Activated CD4-positive, alpha-beta T cell treated with anti-CD3 and anti-CD28 coated beads, Interleukin-2, amount 10 ng/mL, durations not matched to agents 24 days and 14 days (primary cell): ENCODE measurements around the gene SMC5. TPM values are rescaled to one million over a fixed set of nuclear protein-coding genes. Genes with fewer than 3 reads are reported as not detected.
A peak's percentile ranks its signal among the peaks of the same experiment; 100 is the strongest.

Source experiments
- DNase-seq: peaks from one replicate; pipeline ENCODE4 v3.0.0; 2022
- H3K27ac Mint-ChIP-seq: one replicate; pipeline ENCODE4 v1.8.0; 2022; ENCODE audit warnings: mild to moderate bottlenecking, mixed read lengths
- H3K27me3 Mint-ChIP-seq: one replicate; pipeline ENCODE4 v1.8.0; 2022; ENCODE audit warnings: mixed read lengths
- H3K36me3 Mint-ChIP-seq: one replicate; pipeline ENCODE4 v1.8.0; 2022; ENCODE audit warnings: low read depth, mild to moderate bottlenecking, mixed read lengths
- H3K4me1 Mint-ChIP-seq: one replicate; pipeline ENCODE4 v1.8.0; 2021; ENCODE audit warnings: mixed read lengths
- H3K4me3 Mint-ChIP-seq: one replicate; pipeline ENCODE4 v1.8.0; 2022; ENCODE audit warnings: mild to moderate bottlenecking, moderate library complexity, mixed read lengths
- H3K9me3 Mint-ChIP-seq: one replicate; pipeline ENCODE4 v1.8.0; 2021; ENCODE audit warnings: mixed read lengths
- intact Hi-C: fragments of 100-400 bp; cut with micrococcal nuclease; formaldehyde crosslinking; loops from one replicate; pipeline ENCODE4 v1.15.1; 2023
- total RNA-seq: library from RNA; stranded (reverse); gene quantifications from 2 replicates; pipeline ENCODE4 v1.2.3, GENCODE V29; 2022

SMC5 gene
- total RNA-seq, 1 donor from 2014 or later = 47.0 TPM

DNA sequence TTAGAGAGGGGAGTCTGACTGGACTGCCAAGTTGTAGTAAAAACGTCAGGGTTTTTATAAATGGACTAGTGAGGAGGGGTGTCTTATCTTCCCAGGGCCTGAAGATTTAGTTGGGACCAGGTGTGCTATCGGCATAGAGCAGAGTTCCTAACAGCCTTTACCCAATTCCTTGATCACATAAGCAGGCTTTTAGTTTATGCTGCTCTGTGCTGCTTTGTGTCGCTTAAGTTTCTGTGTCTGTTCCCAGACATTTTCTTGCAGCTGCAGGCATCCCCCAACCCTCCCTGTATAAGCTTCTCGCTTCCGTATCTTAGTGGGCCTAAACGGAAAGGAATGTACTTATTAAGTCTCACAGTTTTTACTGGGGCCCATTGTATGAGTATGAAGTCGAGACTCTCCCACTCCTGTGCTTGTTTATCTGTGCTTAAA lies 2.6 kb upstream of the SMC5 start:
- Mint-ChIP-seq H3K9me3 (no peaks in the 10 kb centered on the region), H3K36me3 (peaks cover 21% of the 10 kb centered on the region), H3K27ac (no peak overlapping the region), H3K27me3 (peaks cover 11% of the 10 kb centered on the region), H3K4me1 (peaks cover 28% of the 10 kb centered on the region), H3K4me3 (no peak overlapping the region)
- no peak for DNase-seq
- intact Hi-C loops = loop anchor here (5.0 to 10.0 kb wide), 4 partner anchors 211 to 1511 kb away; partner anchors contain the start of genes APBA1 and CEMIP2

DNA sequence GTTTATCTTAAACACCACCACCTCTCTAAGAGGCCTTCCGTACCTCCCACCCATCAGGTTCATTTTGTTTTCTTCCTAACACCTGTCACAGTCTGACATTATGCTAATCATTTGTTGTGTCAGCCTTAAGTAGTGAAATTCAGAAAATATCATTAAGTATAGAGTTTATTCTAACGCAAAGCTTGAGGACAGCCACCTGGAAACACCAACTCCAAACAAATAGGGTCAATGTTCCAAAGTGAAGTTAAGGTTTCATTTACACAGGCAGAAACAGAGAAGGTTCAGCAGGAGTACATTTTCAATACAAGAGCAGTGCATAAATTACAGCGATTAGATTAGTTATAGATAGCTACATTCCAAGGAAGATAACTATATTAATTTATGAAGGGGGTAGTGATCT lies 1.3 kb upstream of the SMC5 start:
- intact Hi-C loops = loop anchor here (5.0 to 10.0 kb wide), 4 partner anchors 210 to 1510 kb away; partner anchors contain the start of genes APBA1 and CEMIP2
- no peak for DNase-seq
- Mint-ChIP-seq H3K4me1 (peaks cover 41% of the 10 kb centered on the region), H3K36me3 (peaks cover 35% of the 10 kb centered on the region), H3K4me3 (peak overlapping the region; percentile 91), H3K27ac (no peak overlapping the region), H3K9me3 (no peaks in the 10 kb centered on the region), H3K27me3 (peaks cover 11% of the 10 kb centered on the region)

DNA sequence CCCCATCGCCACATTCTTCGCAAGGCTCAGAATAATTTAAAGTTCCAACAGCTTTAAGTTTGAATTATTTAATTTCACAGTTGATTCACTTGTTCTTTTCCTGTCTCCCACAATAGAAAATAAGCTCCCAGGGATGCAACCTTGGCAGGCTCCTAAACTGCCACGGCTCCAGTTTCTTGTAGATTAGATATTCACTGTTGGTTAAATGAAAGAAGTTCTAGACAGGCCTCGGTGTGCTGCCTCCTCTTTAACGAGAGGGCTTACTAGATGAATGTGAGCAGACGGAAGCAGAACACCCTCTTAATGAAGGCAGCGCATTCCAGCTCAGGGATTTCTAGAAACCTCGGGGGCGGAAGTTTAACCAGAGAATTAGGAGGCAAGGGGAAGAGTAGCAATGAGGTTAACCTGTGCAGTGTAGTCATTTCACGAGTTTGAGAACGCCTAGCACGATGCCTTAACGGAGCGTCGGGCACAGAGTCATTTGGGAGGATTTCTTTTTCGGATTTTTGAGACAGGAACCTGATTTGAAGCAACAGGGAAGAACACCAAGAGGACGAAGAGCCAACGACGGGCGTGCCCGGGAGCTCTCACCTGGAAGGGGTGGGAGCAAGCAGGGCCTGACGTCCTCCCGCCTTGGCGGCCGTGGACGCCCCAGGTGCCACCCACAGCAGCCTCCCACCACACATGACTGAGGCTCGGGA lies 637 bp upstream of the SMC5 start:
- peak overlapping the region; percentile 91 for H3K4me3 Mint-ChIP-seq
- peaks cover 40% of the 10 kb centered on the region for H3K36me3 Mint-ChIP-seq
- H3K4me1 Mint-ChIP-seq = peaks cover 47% of the 10 kb centered on the region
- DNase-seq = no peak
- H3K9me3 Mint-ChIP-seq = no peaks in the 10 kb centered on the region
- peaks cover 11% of the 10 kb centered on the region for H3K27me3 Mint-ChIP-seq
- intact Hi-C loops = loop anchor here (1.0 to 10.0 kb wide), 6 partner anchors 152 to 1509 kb away; partner anchors contain the start of genes APBA1 and CEMIP2
- peak overlapping the region; percentile 85 for H3K27ac Mint-ChIP-seq

DNA sequence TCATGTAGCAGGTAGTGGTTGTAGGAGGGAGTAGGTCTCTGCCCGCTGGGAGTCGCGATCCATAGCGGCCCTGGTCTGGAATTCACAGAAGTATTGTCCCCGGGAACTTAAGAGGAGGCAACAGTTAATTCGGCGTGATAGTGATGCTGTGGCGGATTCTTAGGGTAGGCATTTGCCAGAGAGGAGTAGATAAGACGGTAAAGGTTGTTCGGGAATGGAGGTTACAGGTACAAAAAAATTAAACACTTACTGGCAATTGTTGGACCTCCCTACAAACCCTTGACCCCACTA lies 679 bp downstream of the SMC5 start:
- H3K9me3 Mint-ChIP-seq = no peaks in the 10 kb centered on the region
- peaks cover 49% of the 10 kb centered on the region for H3K4me1 Mint-ChIP-seq
- DNase-seq = no peak
- peak overlapping the region; percentile 85 for H3K27ac Mint-ChIP-seq
- peaks cover 6% of the 10 kb centered on the region for H3K27me3 Mint-ChIP-seq
- H3K36me3 Mint-ChIP-seq = peaks cover 42% of the 10 kb centered on the region
- intact Hi-C loops = loop anchor here (1.0 to 10.0 kb wide), 6 partner anchors 162 to 1508 kb away; partner anchors contain the start of genes APBA1 and CEMIP2
- H3K4me3 Mint-ChIP-seq = peak overlapping the region; percentile 91

DNA sequence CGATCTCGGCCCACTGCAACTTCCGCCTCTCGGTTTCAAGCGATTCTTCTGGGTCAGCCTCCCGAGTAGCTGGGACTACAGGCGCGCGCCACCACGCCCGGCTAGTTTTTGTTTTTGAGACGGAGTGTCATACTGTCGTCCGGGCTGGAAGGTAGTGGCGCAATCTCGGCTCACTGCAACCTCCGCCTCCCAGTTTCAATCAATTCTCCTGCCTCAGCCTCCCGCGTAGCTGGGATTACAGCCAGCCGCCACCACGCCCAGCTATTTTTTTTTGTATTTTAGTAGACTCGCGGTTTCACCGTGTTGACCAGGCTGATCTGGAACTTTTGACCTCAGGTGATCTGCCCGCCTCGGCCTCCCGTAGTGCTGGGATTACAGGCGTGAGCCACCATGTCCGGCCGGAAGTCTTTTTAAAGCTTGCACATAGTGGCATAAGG lies 1.2 kb downstream of the SMC5 start:
- intact Hi-C loops = no loop called here
- Mint-ChIP-seq H3K9me3 (no peaks in the 10 kb centered on the region), H3K27ac (peak overlapping the region; percentile 39), H3K27me3 (peaks cover 6% of the 10 kb centered on the region), H3K36me3 (peaks cover 48% of the 10 kb centered on the region), H3K4me3 (peak overlapping the region; percentile 91), H3K4me1 (peaks cover 52% of the 10 kb centered on the region)
- no peak for DNase-seq

DNA sequence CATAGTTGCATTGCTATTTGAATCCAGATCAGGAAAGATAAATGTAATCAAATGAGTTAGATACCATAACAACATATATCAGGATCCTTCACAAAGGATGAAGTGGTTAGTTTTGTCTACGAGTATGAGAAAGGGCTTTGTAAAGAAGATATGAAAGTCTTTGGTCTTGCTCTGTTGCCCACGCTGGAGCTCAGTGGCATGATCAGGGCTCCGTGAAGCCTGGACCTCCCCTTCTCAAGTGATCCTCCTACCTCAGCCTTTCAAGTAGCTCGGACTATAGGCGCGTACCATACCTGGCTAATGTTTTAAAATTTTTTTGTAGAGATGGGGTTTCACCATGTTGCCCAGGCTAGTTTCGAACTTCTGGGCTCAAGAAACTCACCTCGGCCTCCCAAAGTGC lies 1.8 kb downstream of the SMC5 start:
- Mint-ChIP-seq H3K4me1 (peaks cover 54% of the 10 kb centered on the region), H3K27ac (peak overlapping the region; percentile 39), H3K27me3 (peaks cover 6% of the 10 kb centered on the region), H3K4me3 (peak overlapping the region; percentile 91), H3K9me3 (no peaks in the 10 kb centered on the region), H3K36me3 (peaks cover 50% of the 10 kb centered on the region)
- no peak for DNase-seq
- intact Hi-C loops = no loop called here

DNA sequence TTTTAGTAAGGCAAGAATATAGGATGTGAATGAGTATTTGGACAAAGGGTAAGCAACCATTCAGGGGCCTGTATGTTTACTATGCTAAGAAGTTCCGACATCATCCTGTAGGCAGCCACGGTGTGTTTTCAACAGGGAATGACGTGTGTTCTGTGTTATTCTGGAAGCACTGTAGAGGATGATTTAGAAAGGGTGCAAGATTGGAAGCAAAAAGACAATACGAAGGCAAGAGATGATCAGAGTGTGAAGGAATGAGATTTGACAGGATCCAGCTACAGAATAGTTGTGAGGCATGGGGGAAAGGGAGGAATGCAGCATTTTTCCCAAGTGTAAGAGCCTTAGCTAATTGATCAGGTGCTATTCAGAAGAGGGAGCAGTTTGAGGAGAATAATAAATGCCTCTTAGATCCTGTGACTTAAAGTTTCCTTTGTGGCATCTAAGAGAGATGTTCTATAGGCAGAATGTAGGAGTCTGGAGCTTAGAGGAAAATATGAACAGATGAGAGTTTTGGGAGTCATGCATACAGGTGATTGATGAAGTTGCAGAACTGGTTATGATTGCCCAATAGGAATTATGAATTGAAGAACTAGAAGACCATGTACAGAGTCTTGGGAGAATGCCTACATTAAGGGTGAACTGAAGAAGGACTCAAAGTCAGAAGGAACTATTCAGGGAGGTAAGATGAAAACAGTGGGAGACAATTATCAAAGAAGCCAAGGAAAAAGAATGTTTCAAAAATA lies 2.5 kb downstream of the SMC5 start:
- Mint-ChIP-seq H3K27ac (peak overlapping the region; percentile 10), H3K4me1 (peaks cover 58% of the 10 kb centered on the region), H3K36me3 (peaks cover 55% of the 10 kb centered on the region), H3K9me3 (no peaks in the 10 kb centered on the region), H3K27me3 (peaks cover 6% of the 10 kb centered on the region), H3K4me3 (peak overlapping the region; percentile 91)
- no peak for DNase-seq
- intact Hi-C loops = no loop called here

DNA sequence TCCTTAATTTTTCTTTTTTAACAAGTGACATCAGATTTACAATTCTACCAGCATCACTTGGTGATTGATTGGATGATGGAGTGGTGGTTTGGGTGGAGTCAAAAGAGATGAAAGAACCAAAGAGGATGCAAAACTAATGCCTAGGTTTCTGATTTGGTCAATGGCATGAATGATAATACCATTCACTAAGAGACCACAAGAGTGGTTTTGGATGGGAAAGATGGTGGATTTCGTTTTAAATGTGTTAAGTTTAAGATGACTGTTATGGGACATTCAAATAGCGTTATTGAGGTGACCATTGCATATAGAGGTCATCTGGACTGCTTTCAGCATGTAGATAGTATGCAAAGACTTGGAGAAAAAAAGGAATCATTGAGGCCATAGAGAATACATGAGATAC lies 3.6 kb downstream of the SMC5 start:
- no peak for DNase-seq
- peak overlapping the region; percentile 77 for H3K27ac Mint-ChIP-seq
- no peaks in the 10 kb centered on the region for H3K9me3 Mint-ChIP-seq
- peaks cover 59% of the 10 kb centered on the region for H3K36me3 Mint-ChIP-seq
- H3K27me3 Mint-ChIP-seq = peaks cover 2% of the 10 kb centered on the region
- peak overlapping the region; percentile 91 for H3K4me3 Mint-ChIP-seq
- intact Hi-C loops = loop anchor here (2.0 kb wide), 1 partner anchor 18 kb away; no protein-coding TSS in a partner anchor
- H3K4me1 Mint-ChIP-seq = peaks cover 58% of the 10 kb centered on the region

DNA sequence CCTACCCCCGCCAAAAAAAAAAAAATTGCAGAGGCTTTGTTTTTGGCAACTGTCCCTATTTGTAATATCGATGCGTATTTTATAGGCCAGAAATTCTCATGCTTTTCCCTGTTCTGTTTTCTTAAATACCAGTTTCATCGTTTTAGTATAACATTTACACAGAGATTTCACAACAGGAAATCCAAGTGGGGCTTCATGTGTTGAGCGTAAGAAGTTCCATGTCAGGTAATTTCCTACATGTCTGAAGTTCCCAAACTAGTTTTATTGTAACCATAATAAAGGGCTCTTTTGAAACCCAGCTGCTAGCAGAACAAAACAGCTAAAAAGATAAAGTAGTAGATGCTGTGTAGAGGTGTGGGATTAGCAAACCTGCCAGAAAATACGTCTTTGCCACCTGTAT lies 4.2 kb downstream of the SMC5 start:
- Mint-ChIP-seq H3K9me3 (no peaks in the 10 kb centered on the region), H3K27me3 (no peaks in the 10 kb centered on the region), H3K4me1 (peaks cover 58% of the 10 kb centered on the region), H3K27ac (no peak overlapping the region), H3K36me3 (peaks cover 63% of the 10 kb centered on the region), H3K4me3 (peak overlapping the region; percentile 91)
- no peak for DNase-seq
- intact Hi-C loops = loop anchor here (1.0 to 2.0 kb wide), 2 partner anchors 18 to 151 kb away; partner anchors contain the start of gene KLF9

DNA sequence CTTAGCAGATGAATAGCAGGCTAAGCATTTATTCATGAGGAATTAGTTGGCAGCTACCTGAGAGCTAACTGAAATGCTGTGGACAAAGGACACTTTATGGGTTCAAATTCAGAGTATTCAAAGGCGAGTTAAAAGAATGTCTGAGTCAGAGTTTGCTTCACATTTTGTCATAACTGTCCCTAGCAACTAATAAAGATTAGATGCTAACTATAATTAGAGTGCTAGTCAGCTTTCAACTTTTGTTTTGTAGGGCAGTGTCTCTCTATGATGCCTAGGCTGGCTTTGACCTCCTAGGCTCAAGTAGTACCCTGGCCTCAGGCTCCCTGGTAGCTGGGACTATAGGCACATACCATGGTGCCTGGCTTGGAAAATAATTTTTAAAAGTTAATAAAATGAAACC lies 4.6 kb downstream of the SMC5 start:
- Mint-ChIP-seq H3K4me1 (peaks cover 53% of the 10 kb centered on the region), H3K27ac (no peak overlapping the region), H3K27me3 (no peaks in the 10 kb centered on the region), H3K4me3 (no peak overlapping the region), H3K36me3 (peaks cover 61% of the 10 kb centered on the region), H3K9me3 (no peaks in the 10 kb centered on the region)
- DNase-seq = no peak
- intact Hi-C loops = loop anchor here (1.0 to 2.0 kb wide), 2 partner anchors 17 to 151 kb away; partner anchors contain the start of gene KLF9

DNA sequence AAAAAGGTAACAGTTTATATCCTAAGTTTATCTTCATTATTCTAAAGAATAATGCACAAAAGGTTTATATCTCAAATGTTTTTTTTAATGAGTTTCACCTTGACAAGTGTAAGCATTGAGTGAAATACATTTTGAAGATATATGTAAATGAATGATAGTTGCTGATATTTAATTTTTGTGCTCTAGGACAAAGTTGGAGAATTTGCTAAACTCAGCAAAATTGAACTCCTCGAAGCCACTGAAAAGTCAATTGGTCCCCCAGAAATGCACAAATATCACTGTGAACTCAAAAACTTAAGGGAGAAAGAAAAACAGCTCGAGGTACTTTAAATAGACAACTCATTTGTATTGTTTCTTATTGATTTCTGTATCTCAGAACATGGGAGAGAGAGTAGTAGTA lies 19.5 kb downstream of the SMC5 start:
- no peaks in the 10 kb centered on the region for H3K9me3 Mint-ChIP-seq
- no peak for DNase-seq
- H3K36me3 Mint-ChIP-seq = peaks cover 35% of the 10 kb centered on the region
- intact Hi-C loops = loop anchor here (10.0 kb wide), 1 partner anchor 46 kb away; no protein-coding TSS in a partner anchor
- no peak overlapping the region for H3K27ac Mint-ChIP-seq
- no peaks in the 10 kb centered on the region for H3K27me3 Mint-ChIP-seq
- peaks cover 9% of the 10 kb centered on the region for H3K4me1 Mint-ChIP-seq
- no peak overlapping the region for H3K4me3 Mint-ChIP-seq

DNA sequence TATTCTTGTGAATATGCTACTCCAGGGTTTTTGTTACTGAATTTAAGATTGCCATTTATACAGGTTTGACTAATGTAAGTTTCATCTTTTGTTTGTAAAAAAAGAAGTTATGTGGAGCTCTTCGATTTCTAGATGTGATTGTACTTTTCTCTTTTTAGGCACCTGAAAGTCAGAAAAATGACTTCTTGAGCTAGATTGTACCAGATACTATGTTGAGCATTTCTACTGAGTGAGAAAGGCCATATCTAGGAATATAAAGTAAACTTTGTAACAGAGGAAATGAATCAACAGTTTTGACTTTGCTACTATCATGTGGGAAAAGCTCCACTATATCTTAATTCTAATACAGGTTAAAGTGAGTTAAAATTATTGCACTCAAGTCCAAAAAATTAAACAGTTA lies 25.1 kb downstream of the SMC5 start:
- peaks cover 4% of the 10 kb centered on the region for H3K4me1 Mint-ChIP-seq
- intact Hi-C loops = no loop called here
- no peak overlapping the region for H3K4me3 Mint-ChIP-seq
- peaks cover 64% of the 10 kb centered on the region for H3K36me3 Mint-ChIP-seq
- no peaks in the 10 kb centered on the region for H3K27me3 Mint-ChIP-seq
- H3K9me3 Mint-ChIP-seq = no peaks in the 10 kb centered on the region
- DNase-seq = no peak
- no peak overlapping the region for H3K27ac Mint-ChIP-seq

DNA sequence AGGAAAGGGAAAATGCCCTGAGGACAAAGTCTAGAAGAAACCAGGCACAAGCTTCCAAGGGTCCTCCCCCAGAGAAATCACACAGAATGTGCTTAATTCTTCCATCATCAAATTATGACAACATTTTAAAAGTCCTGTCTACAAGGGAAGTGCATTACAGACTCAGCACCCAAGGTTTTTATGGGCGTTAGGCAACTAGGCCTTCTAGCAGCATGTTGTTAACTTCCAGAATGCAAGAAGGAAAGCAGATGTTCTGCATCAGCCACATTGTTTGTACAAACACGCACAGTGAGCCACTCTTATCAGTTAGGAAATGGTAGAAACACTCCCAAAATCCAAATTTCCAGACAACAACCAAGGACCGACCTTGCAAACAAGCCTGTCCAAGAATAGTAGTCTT lies 26.5 kb downstream of the SMC5 start:
- H3K4me1 Mint-ChIP-seq = peaks cover 4% of the 10 kb centered on the region
- H3K9me3 Mint-ChIP-seq = no peaks in the 10 kb centered on the region
- H3K27ac Mint-ChIP-seq = no peak overlapping the region
- H3K27me3 Mint-ChIP-seq = no peaks in the 10 kb centered on the region
- H3K4me3 Mint-ChIP-seq = no peak overlapping the region
- DNase-seq = no peak
- H3K36me3 Mint-ChIP-seq = peaks cover 67% of the 10 kb centered on the region
- intact Hi-C loops = no loop called here

DNA sequence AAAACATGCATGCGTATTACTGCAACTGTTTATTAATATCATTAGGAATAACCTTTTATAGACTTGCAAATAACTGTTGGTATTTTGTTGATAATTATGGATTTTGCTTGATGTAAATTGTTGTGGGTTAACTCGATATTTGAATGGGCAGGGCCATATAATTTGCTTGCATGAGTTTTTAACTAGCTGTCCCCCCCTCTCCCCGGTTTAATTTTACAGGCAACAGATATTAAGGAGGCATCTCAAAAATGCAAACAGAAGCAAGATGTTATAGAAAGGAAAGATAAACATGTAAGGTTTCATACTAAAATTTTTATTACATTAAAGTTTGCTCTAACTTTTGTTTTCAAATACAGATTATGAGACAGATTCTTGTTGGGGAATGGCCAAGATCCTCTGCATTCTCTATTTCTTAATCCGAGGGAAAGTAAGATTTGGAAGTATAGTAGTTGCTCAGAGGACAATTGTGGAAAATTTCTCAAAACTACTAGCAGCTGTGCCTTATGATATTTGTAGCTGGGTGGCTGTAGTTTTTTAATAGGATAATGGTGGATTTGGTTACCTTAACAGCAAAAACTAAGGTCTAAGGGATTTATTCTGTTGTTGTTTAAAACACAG lies 27.3 kb downstream of the SMC5 start:
- no peak overlapping the region for H3K27ac Mint-ChIP-seq
- intact Hi-C loops = no loop called here
- H3K9me3 Mint-ChIP-seq = peaks cover 2% of the 10 kb centered on the region
- no peak overlapping the region for H3K4me3 Mint-ChIP-seq
- peaks cover 5% of the 10 kb centered on the region for H3K4me1 Mint-ChIP-seq
- H3K36me3 Mint-ChIP-seq = peaks cover 69% of the 10 kb centered on the region
- H3K27me3 Mint-ChIP-seq = no peaks in the 10 kb centered on the region
- no peak for DNase-seq
